ENCODE results near the gene CACNG4.

GRCh38 chr17:67007266-67007665, 42.8 kb downstream of the CACNG4 start:
- TF ChIP-seq CTCF (IDR thresholded peaks at IDR 0.05 in 8 of 11, conservative IDR thresholded peaks at IDR 0.05 in 3 of 11) = no peak
- no peak for TF ChIP-seq POLR2AphosphoS5 (IDR thresholded peaks at IDR 0.05)

Measured in spleen (tissue), 7 donors.